ENCODE data around the gene TNRC6C. TPM values are rescaled to one million over a fixed set of nuclear protein-coding genes. Genes with fewer than 3 reads are reported as not detected.

Gene TNRC6C
- total and polyA plus RNA-seq, 2 of the 13 experiments (the other 11 are each of a cell fraction or from before 2014, with no cell fraction given), result 0.66 to 4.9 TPM

- TF ChIP-seq, protein P1, sequence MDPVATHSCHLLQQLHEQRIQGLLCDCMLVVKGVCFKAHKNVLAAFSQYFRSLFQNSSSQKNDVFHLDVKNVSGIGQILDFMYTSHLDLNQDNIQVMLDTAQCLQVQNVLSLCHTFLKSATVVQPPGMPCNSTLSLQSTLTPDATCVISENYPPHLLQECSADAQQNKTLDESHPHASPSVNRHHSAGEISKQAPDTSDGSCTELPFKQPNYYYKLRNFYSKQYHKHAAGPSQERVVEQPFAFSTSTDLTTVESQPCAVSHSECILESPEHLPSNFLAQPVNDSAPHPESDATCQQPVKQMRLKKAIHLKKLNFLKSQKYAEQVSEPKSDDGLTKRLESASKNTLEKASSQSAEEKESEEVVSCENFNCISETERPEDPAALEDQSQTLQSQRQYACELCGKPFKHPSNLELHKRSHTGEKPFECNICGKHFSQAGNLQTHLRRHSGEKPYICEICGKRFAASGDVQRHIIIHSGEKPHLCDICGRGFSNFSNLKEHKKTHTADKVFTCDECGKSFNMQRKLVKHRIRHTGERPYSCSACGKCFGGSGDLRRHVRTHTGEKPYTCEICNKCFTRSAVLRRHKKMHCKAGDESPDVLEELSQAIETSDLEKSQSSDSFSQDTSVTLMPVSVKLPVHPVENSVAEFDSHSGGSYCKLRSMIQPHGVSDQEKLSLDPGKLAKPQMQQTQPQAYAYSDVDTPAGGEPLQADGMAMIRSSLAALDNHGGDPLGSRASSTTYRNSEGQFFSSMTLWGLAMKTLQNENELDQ (CRISPR knock-in tag; IDR thresholded peaks at IDR 0.05; ENCODE audit: borderline replicate concordance), result no peak
- TF ChIP-seq ZBTB8A (CRISPR knock-in tag; IDR thresholded peaks at IDR 0.05; ENCODE audit: borderline replicate concordance, low read depth), result no peak
- no peak for TF ChIP-seq MXD4 (CRISPR knock-in tag; IDR thresholded peaks at IDR 0.05)
- TF ChIP-seq ZNF501 (CRISPR knock-in tag; IDR thresholded peaks at IDR 0.05), result 0 out of 2 replicates have a peak, but pooled peaks have one; percentile 1
- TF ChIP-seq PLRG1 (conservative IDR thresholded peaks at IDR 0.05), result no peak
- no peak for TF ChIP-seq GTF3A (CRISPR knock-in tag; conservative IDR thresholded peaks at IDR 0.05)
- 0 out of 2 replicates have a peak, but pooled peaks have one; percentile 20 for TF ChIP-seq TP53 (CRISPR knock-in tag; conservative IDR thresholded peaks at IDR 0.05)
- no peak for TF ChIP-seq SRY (CRISPR knock-in tag; IDR thresholded peaks at IDR 0.05)
- TF ChIP-seq ZNF709 (CRISPR knock-in tag; IDR thresholded peaks at IDR 0.05), result no peak
- TF ChIP-seq TEAD2 (CRISPR knock-in tag; IDR thresholded peaks at IDR 0.05), result no peak
- no peak for TF ChIP-seq ZC3H4 (CRISPR knock-in tag; IDR thresholded peaks at IDR 0.05; ENCODE audit: borderline replicate concordance)
- no peak for TF ChIP-seq ZNF251 (CRISPR knock-in tag; IDR thresholded peaks at IDR 0.05)
- peak; percentile 84; the same call in 1 of the 2 replicates for TF ChIP-seq ZNF773 (CRISPR knock-in tag; IDR thresholded peaks at IDR 0.05; ENCODE audit: borderline replicate concordance)
- TF ChIP-seq, protein P2, sequence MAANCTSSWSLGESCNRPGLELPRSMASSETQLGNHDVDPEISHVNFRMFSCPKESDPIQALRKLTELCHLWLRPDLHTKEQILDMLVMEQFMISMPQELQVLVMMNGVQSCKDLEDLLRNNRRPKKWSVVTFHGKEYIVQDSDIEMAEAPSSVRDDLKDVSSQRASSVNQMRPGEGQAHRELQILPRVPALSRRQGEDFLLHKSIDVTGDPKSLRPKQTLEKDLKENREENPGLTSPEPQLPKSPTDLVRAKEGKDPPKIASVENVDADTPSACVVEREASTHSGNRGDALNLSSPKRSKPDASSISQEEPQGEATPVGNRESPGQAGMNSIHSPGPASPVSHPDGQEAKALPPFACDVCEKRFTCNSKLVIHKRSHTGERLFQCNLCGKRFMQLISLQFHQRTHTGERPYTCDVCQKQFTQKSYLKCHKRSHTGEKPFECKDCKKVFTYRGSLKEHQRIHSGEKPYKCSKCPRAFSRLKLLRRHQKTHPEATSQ (CRISPR knock-in tag; IDR thresholded peaks at IDR 0.05; ENCODE audit: borderline replicate concordance), result no peak
- TF ChIP-seq PAWR (CRISPR knock-in tag; IDR thresholded peaks at IDR 0.05; ENCODE audit: borderline replicate concordance), result no peak; the same call in 1 of the 2 replicates
- TF ChIP-seq MED13 (CRISPR knock-in tag; IDR thresholded peaks at IDR 0.05), result no peak
- no peak for TF ChIP-seq MTA3 (CRISPR knock-in tag; IDR thresholded peaks at IDR 0.05)
- no peak for TF ChIP-seq ZNF672 (CRISPR knock-in tag; IDR thresholded peaks at IDR 0.05)
- 0 out of 2 replicates have a peak, but pooled peaks have one; percentile 19 for TF ChIP-seq PCBP1 (IDR thresholded peaks at IDR 0.05; ENCODE audit: borderline replicate concordance, low read depth, low read length)
- no peak for TF ChIP-seq ZFP36L1 (CRISPR knock-in tag; IDR thresholded peaks at IDR 0.05)
- no peak for TF ChIP-seq ZNF550 (CRISPR knock-in tag; IDR thresholded peaks at IDR 0.05; ENCODE audit: borderline replicate concordance)
- no peak; the same call in none of the 2 replicates for TF ChIP-seq KDM2A (CRISPR knock-in tag; IDR thresholded peaks at IDR 0.05; ENCODE audit: borderline replicate concordance, low read depth)
- TF ChIP-seq ZNF598 (CRISPR knock-in tag; IDR thresholded peaks at IDR 0.05; ENCODE audit: borderline replicate concordance), result no peak
- TF ChIP-seq ZNF619 (CRISPR knock-in tag; IDR thresholded peaks at IDR 0.05), result no peak
- TF ChIP-seq, protein P3, sequence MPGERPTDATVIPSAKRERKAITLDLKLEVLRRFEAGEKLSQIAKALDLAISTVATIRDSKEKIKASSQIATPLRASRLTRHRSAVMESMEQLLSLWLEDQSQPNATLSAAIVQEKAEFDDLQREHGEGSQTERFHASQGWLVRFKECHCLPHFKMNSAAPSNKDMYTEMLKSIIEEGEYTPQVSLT (CRISPR knock-in tag; IDR thresholded peaks at IDR 0.05; ENCODE audit: borderline replicate concordance, low read depth), result no peak
- no peak for TF ChIP-seq SIX1 (CRISPR knock-in tag; IDR thresholded peaks at IDR 0.05; ENCODE audit: borderline replicate concordance)
- no peak for TF ChIP-seq ZNF24 (IDR thresholded peaks at IDR 0.05)
- no peak for TF ChIP-seq HOXA7 (CRISPR knock-in tag; IDR thresholded peaks at IDR 0.05)
Measured at GRCh38 chr17:78127888-78128550, 169.5 kb downstream of the TNRC6C start (continued).
